Right lobe of liver (tissue), 4 donors: ENCODE measurements around the gene DNAH1.

Source experiments
- CTCF ChIP-seq, 4 donors: fragments of 200-600 bp in 3 of 4; fragments of 450-650 bp in 1 of 4; IDR thresholded peaks; one replicate each; pipeline versions ENCODE4 v1.5.1 to v1.8.0; 2016 to 2022; ENCODE audit warnings: antibody characterized with exemption in 4 of 4, mild to moderate bottlenecking in 2 of 4
- POLR2A ChIP-seq: fragments of 450-650 bp; IDR thresholded peaks from one replicate; pipeline ENCODE4 v1.6.1; 2017; ENCODE audit warnings: antibody characterized with exemption, mild to moderate bottlenecking
- donor health status: DM: no; HTN: no; CAD: no.
- donor health status: DM: no; HTN: no; CAD: no.
- donor health status: DM: no; HTN: yes; CAD: no.

GRCh38 chr3:52396907-52397591 lies 80.9 kb downstream of the DNAH1 start:
- no peak for TF ChIP-seq POLR2A
- no peak for TF ChIP-seq CTCF (IDR thresholded peaks at IDR 0.05)
